ENCODE data around the gene ATP5PO. TPM values are rescaled to one million over a fixed set of nuclear protein-coding genes. Genes with fewer than 3 reads are reported as not detected.

ATP5PO gene
- total RNA-seq, 1 donor from 2014 or later = 218 TPM

GRCh38 chr21:33859373-33860102, 56.1 kb downstream of the ATP5PO start:
- no peaks in the 10 kb centered on the region for H3K9me3 Mint-ChIP-seq (ENCODE audit: unreplicated experiment)
- H3K4me3 Mint-ChIP-seq (ENCODE audit: unreplicated experiment) = no peak overlapping the region
- H3K27ac Mint-ChIP-seq (ENCODE audit: unreplicated experiment) = no peak overlapping the region
- H3K27me3 Mint-ChIP-seq (ENCODE audit: unreplicated experiment) = peaks cover 6% of the 10 kb centered on the region
- no peaks in the 10 kb centered on the region for H3K4me1 Mint-ChIP-seq (ENCODE audit: unreplicated experiment)
- DNase-seq (ENCODE audit: low spot score) = no peak
- H3K36me3 Mint-ChIP-seq (ENCODE audit: low read depth, unreplicated experiment) = no peaks in the 10 kb centered on the region
- TF ChIP-seq CTCF (IDR thresholded peaks at IDR 0.05; ENCODE audit: unreplicated experiment) = no peak

GRCh38 chr21:33858667-33859372, 56.8 kb downstream of the ATP5PO start:
- no peak overlapping the region for H3K27ac Mint-ChIP-seq (ENCODE audit: unreplicated experiment)
- H3K27me3 Mint-ChIP-seq (ENCODE audit: unreplicated experiment) = peaks cover 6% of the 10 kb centered on the region
- no peaks in the 10 kb centered on the region for H3K4me1 Mint-ChIP-seq (ENCODE audit: unreplicated experiment)
- no peak for DNase-seq (ENCODE audit: low spot score)
- no peaks in the 10 kb centered on the region for H3K9me3 Mint-ChIP-seq (ENCODE audit: unreplicated experiment)
- H3K4me3 Mint-ChIP-seq (ENCODE audit: unreplicated experiment) = no peak overlapping the region
- no peaks in the 10 kb centered on the region for H3K36me3 Mint-ChIP-seq (ENCODE audit: low read depth, unreplicated experiment)
- no peak for TF ChIP-seq CTCF (IDR thresholded peaks at IDR 0.05; ENCODE audit: unreplicated experiment)

GRCh38 chr21:33857846-33858666, 57.5 kb downstream of the ATP5PO start:
- no peaks in the 10 kb centered on the region for H3K36me3 Mint-ChIP-seq (ENCODE audit: low read depth, unreplicated experiment)
- TF ChIP-seq CTCF (IDR thresholded peaks at IDR 0.05; ENCODE audit: unreplicated experiment) = no peak
- no peak for DNase-seq (ENCODE audit: low spot score)
- H3K4me3 Mint-ChIP-seq (ENCODE audit: unreplicated experiment) = no peak overlapping the region
- peaks cover 6% of the 10 kb centered on the region for H3K27me3 Mint-ChIP-seq (ENCODE audit: unreplicated experiment)
- no peaks in the 10 kb centered on the region for H3K4me1 Mint-ChIP-seq (ENCODE audit: unreplicated experiment)
- H3K9me3 Mint-ChIP-seq (ENCODE audit: unreplicated experiment) = no peaks in the 10 kb centered on the region
- no peak overlapping the region for H3K27ac Mint-ChIP-seq (ENCODE audit: unreplicated experiment)

GRCh38 chr21:33856893-33857527, 58.6 kb downstream of the ATP5PO start:
- no peak for TF ChIP-seq CTCF (IDR thresholded peaks at IDR 0.05; ENCODE audit: unreplicated experiment)
- peaks cover 6% of the 10 kb centered on the region for H3K27me3 Mint-ChIP-seq (ENCODE audit: unreplicated experiment)
- H3K4me1 Mint-ChIP-seq (ENCODE audit: unreplicated experiment) = no peaks in the 10 kb centered on the region
- H3K9me3 Mint-ChIP-seq (ENCODE audit: unreplicated experiment) = no peaks in the 10 kb centered on the region
- no peak overlapping the region for H3K27ac Mint-ChIP-seq (ENCODE audit: unreplicated experiment)
- no peaks in the 10 kb centered on the region for H3K36me3 Mint-ChIP-seq (ENCODE audit: low read depth, unreplicated experiment)
- no peak overlapping the region for H3K4me3 Mint-ChIP-seq (ENCODE audit: unreplicated experiment)
- no peak for DNase-seq (ENCODE audit: low spot score)
